Pancreas (tissue), 10 donors: ENCODE data around the gene OXSR1. TPM values are rescaled to one million over a fixed set of nuclear protein-coding genes. Genes with fewer than 3 reads are reported as not detected.
"Not testable (repeated sequence)": the region's sequence is repeated elsewhere in the genome, so short reads cannot be mapped to it uniquely, and the experiment has no call there.

ENCODE experiments used
- ATAC-seq, 4 donors: fragments of 200-7000 bp; cut with Tn5 transposase; one replicate each; pipeline versions ENCODE4 v1.8.0 to v1.9.1; 2020; ENCODE audit warnings: mild to moderate bottlenecking in 4 of 4, moderate library complexity in 4 of 4
- DNase-seq, 6 donors: peaks; one replicate each; pipeline ENCODE4 v3.0.0-alpha.2; 2020
- FAIRE-seq: peaks from 2 replicates; lab custom pipeline; 2012; peaks lifted over from hg19 to GRCh38; lab: Jason Lieb, UNC
- H3K27ac ChIP-seq, 4 donors: fragments of 200-600 bp; sonication (generic); 1 replicate in 3 of 4; 2 replicates in 1 of 4; pipeline versions ENCODE4 v1.5.0 to v1.8.0; 2020
- H3K27me3 ChIP-seq, 4 donors: fragments of 200-600 bp; one replicate each; pipeline ENCODE4 v1.8.0; 2021
- H3K36me3 ChIP-seq, 3 donors: fragments of 200-600 bp; sonication (generic) in 1 of 3; one replicate each; pipeline versions ENCODE4 v1.5.0 to v1.8.0; 2020 to 2021
- H3K4me1 ChIP-seq, 3 donors: fragments of 200-600 bp; one replicate each; pipeline ENCODE4 v1.8.0; 2021
- H3K4me3 ChIP-seq, 4 donors: fragments of 200-600 bp; sonication (generic) in 2 of 4; one replicate each; pipeline versions ENCODE4 v1.5.0 to v1.8.0; 2020 to 2021
- H3K9me3 ChIP-seq, 4 donors: fragments of 200-600 bp; one replicate each; pipeline ENCODE4 v1.8.0; 2021
- CTCF ChIP-seq, 4 donors: fragments of 200-600 bp; sonication (generic) in 3 of 4; IDR thresholded peaks; one replicate each; pipeline versions ENCODE4 v1.5.0 to v1.8.0; 2021; ENCODE audit warnings: antibody characterized with exemption in 4 of 4
- WGBS, 2 donors: extraction: QIAGEN DNeasy Blood & Tissue Kit; methylation state at CpG; one replicate each; pipeline ENCODE4 v1.1.7; 2013; 5-methylcytosine and 5-hydroxymethylcytosine counted together
- intact Hi-C, 3 donors: fragments of 100-400 bp; cut with DNase I; formaldehyde crosslinking; loops; one replicate each; pipeline versions ENCODE4 v1.11.1 to v1.14.2; 2022
- polyA plus RNA-seq, 2 donors: library from polyadenylated mRNA; stranded (reverse); fragments of 200-250 nt; gene quantifications; one replicate each; pipeline ENCODE4 v1.2.3, GENCODE V29; 2013
- total RNA-seq, 6 donors: library from RNA; stranded (reverse); fragmentation: NEBNext Ultra II Directional in 4 of 6; extraction: Animal tissue kit (Norgen Biotek cat#: 25700) in 4 of 6; gene quantifications; one replicate each; pipeline versions ENCODE4 v1.2.1 to v1.2.4, GENCODE V29; 2021 to 2023
- donor health status: healthy with polysubstance abuse.
- donor health status: DM: no; HTN: no; CAD: no; lungs with moderate emphysema.
- donor health status: DM: no; HTN: no; CAD: no.
- donor health status: control.
- donor health status: control.
- donor health status: Bipolar disorder and iron deficiency.
- donor health status: DM: yes; HTN: yes; CAD: no.
- donor health status: DM: no; HTN: no; CAD: no.
- donor health status: DM: no; HTN: no; CAD: no.
- donor health status: DM: yes; HTN: yes; CAD: no.

The OXSR1 gene
- total and polyA plus RNA-seq, 8 donors: 6.3 to 16.0 (median 10.4) TPM

- Histone ChIP-seq H3K27ac (no peak overlapping the region), H3K36me3 (no peaks in the 10 kb centered on the region), H3K4me1 (no peaks in the 10 kb centered on the region), H3K27me3 (no peaks in the 10 kb centered on the region), H3K9me3 (no peaks in the 10 kb centered on the region), H3K4me3 (no peak overlapping the region)
- intact Hi-C loops: no loop called here
- TF ChIP-seq CTCF (IDR thresholded peaks at IDR 0.05): no peak
- DNase-seq (no peak), ATAC-seq (peak in 1 of 4 donors; percentile 63), FAIRE-seq (no peak)
- WGBS, 2 donors: 89 to 92% methylated on average over 16 of the region's 16 CpGs
Measured at GRCh38 chr3:38283810-38284755, 118.7 kb downstream of the OXSR1 start.

GRCh38 chr3:38284756-38285150 lies 119.4 kb downstream of the OXSR1 start:
- Histone ChIP-seq H3K27ac (no peak overlapping the region), H3K4me3 (no peak overlapping the region), H3K4me1 (no peaks in the 10 kb centered on the region), H3K27me3 (no peaks in the 10 kb centered on the region), H3K9me3 (no peaks in the 10 kb centered on the region), H3K36me3 (no peaks in the 10 kb centered on the region)
- intact Hi-C loops: no loop called here
- no peak for FAIRE-seq
- no peak for ATAC-seq
- no peak for DNase-seq
- 91 to 94% methylated on average over 6 of the region's 6 CpGs for WGBS, 2 donors
- no peak for TF ChIP-seq CTCF (IDR thresholded peaks at IDR 0.05)

- FAIRE-seq: not testable (repeated sequence)
Measured at GRCh38 chr3:38289286-38290217, 124.2 kb downstream of the OXSR1 start.

GRCh38 chr3:38297053-38297452 lies 131.7 kb downstream of the OXSR1 start:
- H3K36me3 ChIP-seq, H3K9me3 ChIP-seq, H3K4me1 ChIP-seq, H3K4me3 ChIP-seq, H3K27me3 ChIP-seq, ATAC-seq, intact Hi-C loops, FAIRE-seq, DNase-seq, H3K27ac ChIP-seq: not testable (repeated sequence)
- 76 to 85% methylated on average over 4 of the region's 4 CpGs for WGBS, 2 donors

More at GRCh38 chr3:38289286-38290217, 124.2 kb downstream of the OXSR1 start:
- intact Hi-C loops, H3K27ac ChIP-seq, H3K4me3 ChIP-seq, H3K9me3 ChIP-seq, H3K36me3 ChIP-seq, H3K4me1 ChIP-seq, H3K27me3 ChIP-seq, ATAC-seq, DNase-seq: not testable (repeated sequence)
- 89 to 92% methylated on average over 16 of the region's 16 CpGs for WGBS, 2 donors

GRCh38 chr3:38297537-38297936 lies 132.2 kb downstream of the OXSR1 start:
- Histone ChIP-seq H3K4me1 (no peaks in the 10 kb centered on the region), H3K27ac (no peak overlapping the region), H3K36me3 (no peaks in the 10 kb centered on the region), H3K27me3 (no peaks in the 10 kb centered on the region), H3K4me3 (no peak overlapping the region), H3K9me3 (no peaks in the 10 kb centered on the region)
- ATAC-seq (no peak), DNase-seq (no peak), FAIRE-seq (no peak)
- intact Hi-C loops: no loop called here
- no peak for TF ChIP-seq CTCF (IDR thresholded peaks at IDR 0.05)
